Posterior cingulate gyrus (tissue), 11 donors: Measurements from ENCODE around the gene CHP2.
"Not testable (repeated sequence)": the region's sequence is repeated elsewhere in the genome, so short reads cannot be mapped to it uniquely, and the experiment has no call there.

Experiments
- DNase-seq, 10 donors: peaks; one replicate each; pipeline versions ENCODE4 v3.0.0 to v3.0.0-alpha.2; 2020 to 2021; ENCODE audit warnings: mixed read lengths in 3 of 10
- intact Hi-C: fragments of 100-400 bp; cut with DNase I; formaldehyde crosslinking; loops from one replicate; pipeline ENCODE4 v1.15.1; 2023

Gene CHP2

GRCh38 chr16:23741675-23742303, 13.0 kb upstream of the CHP2 start:
- intact Hi-C loops = loop anchor here (10.0 kb wide), 1 partner anchor 53 kb away; no protein-coding TSS in a partner anchor
- no peak for DNase-seq

DNA sequence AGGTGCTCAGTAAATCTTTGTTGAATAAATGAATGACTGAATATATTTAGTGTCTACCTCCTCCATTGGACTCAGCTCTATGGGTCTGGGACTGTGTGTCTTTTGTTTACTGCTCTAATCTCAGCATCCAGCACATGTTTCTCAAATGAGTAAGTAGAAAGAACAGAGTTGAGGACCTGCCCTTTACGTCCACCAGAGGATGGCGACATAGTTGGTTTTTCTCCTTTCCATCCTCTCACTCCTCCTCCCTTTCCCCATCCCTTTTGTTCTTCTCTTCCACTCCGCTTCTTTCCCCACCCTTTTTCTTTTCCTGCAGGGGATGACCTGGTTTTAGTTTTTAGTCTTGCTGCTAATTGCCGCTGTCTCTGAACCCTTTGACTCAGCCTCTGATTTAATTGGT, 12.1 kb upstream of the CHP2 start:
- no peak for DNase-seq
- intact Hi-C loops = loop anchor here (10.0 kb wide), 1 partner anchor 52 kb away; no protein-coding TSS in a partner anchor

- intact Hi-C loops = loop anchor here (10.0 kb wide), 1 partner anchor 50 kb away; no protein-coding TSS in a partner anchor
- no peak for DNase-seq
These were observed 9.6 kb upstream of the CHP2 start for GRCh38 chr16:23745263-23745662.

GRCh38 chr16:23748630-23749029, 6.2 kb upstream of the CHP2 start:
- intact Hi-C loops = loop anchor here (10.0 kb wide), 1 partner anchor 46 kb away; no protein-coding TSS in a partner anchor

GRCh38 chr16:23751053-23751452, 3.8 kb upstream of the CHP2 start:
- DNase-seq, intact Hi-C loops: not testable (repeated sequence)

More at GRCh38 chr16:23748630-23749029, 6.2 kb upstream of the CHP2 start:
- no peak for DNase-seq

GRCh38 chr16:23753908-23754593, 775 bp upstream of the CHP2 start:
- no peak for DNase-seq
- intact Hi-C loops = no loop called here

DNA sequence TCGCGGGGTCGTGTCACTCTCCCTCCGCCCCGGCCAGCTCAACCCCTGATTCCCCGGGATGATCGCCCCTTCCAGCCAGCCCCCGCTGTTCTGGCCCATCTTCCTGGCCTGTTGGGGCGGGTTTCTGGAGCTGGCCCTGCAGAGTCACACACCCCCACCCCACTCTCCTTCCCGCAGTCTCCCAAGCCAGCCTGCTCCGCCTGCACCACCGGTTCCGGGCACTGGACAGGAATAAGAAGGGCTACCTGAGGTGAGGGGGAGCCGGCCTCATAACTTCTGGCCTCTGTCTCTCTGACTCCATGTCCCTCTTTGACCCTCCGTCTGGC, 621 bp downstream of the CHP2 start:
- DNase-seq = peak in 1 of 10 donors; percentile 77
- intact Hi-C loops = no loop called here

DNA sequence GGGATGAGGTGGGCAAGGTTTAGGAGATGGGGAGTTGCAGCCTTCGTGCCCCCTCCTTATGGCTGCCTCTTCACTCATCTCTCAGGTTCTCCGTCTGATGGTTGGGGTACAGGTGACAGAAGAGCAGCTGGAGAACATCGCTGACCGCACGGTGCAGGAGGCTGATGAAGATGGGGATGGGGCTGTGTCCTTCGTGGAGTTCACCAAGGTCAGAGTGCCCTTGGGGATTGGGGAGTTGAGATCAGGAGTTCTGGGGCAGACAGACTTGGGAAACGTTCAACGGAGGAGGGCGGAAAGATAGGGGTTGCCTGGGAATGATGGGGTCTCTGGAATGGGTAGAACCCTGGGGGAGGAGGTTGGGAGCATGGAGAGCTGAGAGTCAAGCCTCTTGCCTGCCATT, 2.3 kb downstream of the CHP2 start:
- no peak for DNase-seq
- intact Hi-C loops = no loop called here

- no peak for DNase-seq
- intact Hi-C loops = no loop called here
These were observed 3.3 kb downstream of the CHP2 start for GRCh38 chr16:23757937-23758619.

DNA sequence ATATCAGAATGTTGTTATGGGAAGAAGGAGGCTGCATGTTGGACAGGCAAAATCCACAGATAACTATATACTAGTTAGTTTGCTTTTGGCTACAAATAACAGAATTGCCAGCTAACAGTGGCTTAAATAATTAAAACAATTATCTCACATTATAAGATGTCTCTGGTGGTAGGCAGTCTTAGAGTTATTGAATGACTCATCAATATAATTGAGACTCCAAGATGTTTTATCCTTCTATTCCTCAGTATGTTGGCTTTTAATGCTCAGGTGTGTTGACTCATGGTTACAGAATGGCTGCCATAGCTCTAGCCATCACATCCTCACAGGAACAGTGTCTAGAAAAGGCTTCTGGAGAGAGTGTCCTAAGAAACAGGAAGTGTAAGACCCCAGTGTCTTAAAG, 11.1 kb downstream of the CHP2 start:
- intact Hi-C loops = no loop called here
- DNase-seq = no peak

DNA sequence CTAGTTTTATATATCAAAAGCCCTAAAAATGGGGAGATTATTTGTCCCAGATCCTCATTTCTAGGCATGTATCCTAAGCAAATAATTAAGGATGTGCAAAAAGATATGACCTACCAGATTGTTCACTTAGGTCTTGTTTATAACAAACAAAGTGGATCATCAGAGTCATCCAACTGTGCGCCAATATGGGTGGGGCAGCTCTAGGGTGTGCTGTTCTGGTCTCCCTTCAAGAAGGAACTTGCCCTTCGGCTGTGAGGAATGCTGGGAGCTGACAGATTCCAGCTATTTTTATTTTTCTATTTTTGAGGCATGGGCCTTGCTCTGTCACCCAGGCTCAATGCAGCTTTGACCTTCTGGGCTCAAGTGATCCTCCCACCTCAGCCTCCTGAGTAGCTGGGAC, 13.8 kb downstream of the CHP2 start:
- intact Hi-C loops = no loop called here
- no peak for DNase-seq

- DNase-seq = no peak
- intact Hi-C loops = no loop called here
These were observed 16.2 kb downstream of the CHP2 start for GRCh38 chr16:23771027-23771426.

DNA sequence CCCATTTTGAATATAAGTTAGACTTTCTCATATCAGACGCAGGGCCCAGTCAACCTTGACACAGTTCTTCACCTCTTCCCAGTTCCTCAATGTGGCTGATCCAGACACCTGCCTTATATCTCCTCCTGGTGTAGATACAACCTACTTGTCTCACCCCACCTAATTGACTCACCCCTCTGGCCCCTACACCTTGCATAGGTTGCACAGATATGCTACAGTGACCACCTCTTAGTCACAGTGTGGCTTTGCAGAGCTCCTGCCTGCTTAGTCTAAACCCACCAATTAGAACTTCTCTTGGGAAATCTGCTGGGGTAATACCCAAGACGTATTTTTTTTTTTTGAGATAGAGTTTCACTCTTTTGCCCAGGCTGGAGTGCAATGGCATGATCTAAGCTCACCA, 16.8 kb downstream of the CHP2 start:
- no peak for DNase-seq
- intact Hi-C loops = no loop called here

GRCh38 chr16:23773339-23773738, 18.5 kb downstream of the CHP2 start:
- DNase-seq = no peak
- intact Hi-C loops = no loop called here

DNA sequence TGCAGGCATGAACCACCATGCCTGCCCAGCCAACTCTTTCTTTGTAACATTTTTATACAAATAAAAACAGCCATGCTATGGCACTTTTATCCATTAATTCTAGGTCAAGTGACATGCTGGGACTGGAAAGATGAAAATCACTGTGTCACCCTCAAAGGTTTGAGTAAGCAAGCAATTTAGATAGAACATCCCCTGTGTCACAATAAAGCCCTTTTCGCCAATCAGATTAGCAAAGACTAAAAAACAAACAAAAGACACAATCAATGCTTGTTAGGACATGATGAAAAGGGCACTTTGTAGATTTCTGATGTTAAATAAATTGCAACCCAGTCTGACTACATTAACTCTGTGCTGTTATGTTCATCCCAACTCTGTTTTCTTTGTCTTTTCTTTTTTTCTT, 26.4 kb downstream of the CHP2 start:
- no peak for DNase-seq
- intact Hi-C loops = no loop called here

DNA sequence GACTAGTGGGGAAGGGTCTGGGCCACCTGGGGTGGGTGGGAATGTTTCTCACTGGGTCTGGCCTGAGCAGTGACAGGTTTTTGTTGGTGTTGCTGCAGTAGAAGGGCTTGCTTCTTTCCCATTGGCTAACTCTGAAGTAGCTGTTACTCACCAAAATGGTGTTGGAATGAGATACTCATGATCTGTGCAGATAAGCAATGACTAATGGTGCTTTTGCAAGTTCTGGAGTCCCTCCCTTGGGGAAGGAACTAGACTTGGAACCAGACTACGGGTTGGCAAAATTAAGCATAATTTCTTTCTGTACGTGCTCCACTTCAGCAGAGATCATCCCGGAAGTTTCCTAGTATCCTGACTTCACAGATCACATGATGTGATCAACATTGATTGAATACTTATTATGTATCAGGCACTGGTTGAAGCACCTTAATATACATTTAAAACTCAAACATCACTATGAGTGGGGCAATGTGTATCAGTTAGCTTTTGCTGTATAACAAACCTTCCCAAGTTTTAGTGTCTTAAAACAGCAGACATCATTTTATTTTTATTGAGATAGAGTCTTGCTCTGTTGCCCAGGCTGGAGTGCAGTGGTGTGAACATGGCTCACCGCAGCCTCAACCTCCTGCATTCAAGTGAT, 30.1 kb downstream of the CHP2 start:
- intact Hi-C loops = no loop called here
- no peak for DNase-seq

GRCh38 chr16:23785842-23786241, 31.0 kb downstream of the CHP2 start:
- intact Hi-C loops = no loop called here
- DNase-seq = no peak

DNA sequence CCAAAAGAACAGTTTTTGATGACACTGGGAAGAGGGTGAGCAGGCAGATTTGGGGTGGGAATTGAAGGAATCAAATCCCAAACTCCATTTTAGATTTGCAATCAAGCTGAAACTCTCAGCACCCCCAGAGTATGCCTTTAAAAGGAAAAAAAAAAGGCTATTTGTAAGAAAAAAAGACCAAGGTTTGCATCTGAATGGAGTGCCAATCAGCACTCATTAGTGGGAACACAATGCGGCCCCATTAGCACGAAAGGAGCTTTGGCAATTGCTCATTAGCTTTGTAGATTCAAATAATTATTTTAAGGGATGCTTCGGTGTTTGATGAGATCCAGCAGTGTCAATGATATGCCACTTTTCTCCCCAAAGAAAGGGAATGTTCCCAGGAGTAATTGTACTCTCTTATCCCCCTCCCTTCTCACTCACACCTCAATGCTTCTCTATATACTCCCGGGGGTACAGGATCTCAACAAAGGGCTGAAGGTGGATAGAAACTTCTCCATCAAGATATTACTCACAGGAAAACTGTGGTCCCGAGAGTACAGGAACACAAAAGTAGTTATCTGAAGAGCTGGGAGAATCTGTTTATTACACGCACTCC, 32.2 kb downstream of the CHP2 start:
- DNase-seq = no peak
- intact Hi-C loops = no loop called here

DNA sequence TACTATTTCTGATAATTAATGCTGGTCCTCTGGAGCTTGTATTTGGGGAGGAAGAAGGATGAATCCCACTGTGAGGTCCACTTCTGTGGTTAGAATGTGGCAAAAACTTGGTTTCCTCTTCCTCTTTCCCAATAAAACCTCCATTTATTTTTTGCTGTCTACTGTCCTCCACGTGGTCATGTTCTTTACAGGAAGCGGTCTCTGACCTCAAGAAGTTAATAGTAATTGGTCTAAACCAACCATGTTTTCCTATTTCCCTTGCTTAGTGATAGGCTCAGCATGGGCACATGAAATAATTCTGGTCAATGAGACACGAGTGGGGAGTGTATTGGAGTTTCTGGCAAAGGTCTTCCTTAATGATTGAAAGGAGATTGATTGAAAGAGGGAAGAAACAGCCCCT, 33.9 kb downstream of the CHP2 start:
- DNase-seq = no peak
- intact Hi-C loops = no loop called here

DNA sequence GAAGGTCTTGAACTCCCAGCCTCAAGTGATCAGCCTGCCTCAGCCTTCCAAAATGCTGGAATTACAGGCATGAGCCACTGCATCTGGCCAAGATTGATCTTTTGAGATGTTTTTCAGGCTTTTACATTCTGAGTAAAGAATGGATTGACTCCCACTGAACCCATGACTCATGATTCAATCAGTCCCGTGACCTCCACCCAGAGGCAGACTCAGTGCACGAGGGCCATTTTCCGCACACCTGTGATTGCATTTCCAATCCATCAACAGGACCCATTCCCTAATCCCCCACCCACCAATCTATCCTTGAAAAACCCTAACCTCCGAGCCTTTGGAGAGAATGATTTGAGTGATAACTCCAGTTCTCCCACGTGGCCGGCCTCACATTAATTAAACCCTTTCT, 40.6 kb downstream of the CHP2 start:
- DNase-seq = no peak
- intact Hi-C loops = loop anchor here (10.0 kb wide), 1 partner anchor 51 kb away; no protein-coding TSS in a partner anchor

DNA sequence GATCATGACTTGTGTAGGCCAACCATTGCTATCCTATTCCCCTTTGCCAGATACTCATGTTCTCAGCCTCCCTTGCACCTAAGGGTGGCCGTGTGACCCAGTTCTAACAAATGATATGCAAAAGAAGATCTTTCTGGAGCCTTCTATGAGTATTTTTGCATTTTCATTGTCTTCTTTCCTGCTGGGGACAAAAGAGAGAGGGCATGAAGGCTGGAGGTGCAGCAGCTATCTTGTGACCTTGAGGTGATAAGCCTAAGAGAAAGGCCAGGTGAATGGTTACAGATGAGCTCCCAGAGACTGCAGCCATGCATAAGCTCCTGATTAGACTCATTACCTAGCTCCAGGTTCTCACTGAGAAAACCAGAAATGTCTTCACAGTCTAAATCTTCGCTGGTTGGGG, 42.1 kb downstream of the CHP2 start:
- no peak for DNase-seq
- intact Hi-C loops = loop anchor here (10.0 kb wide), 1 partner anchor 52 kb away; no protein-coding TSS in a partner anchor
